ENCODE data around the gene NFAM1.

The NFAM1 gene

GRCh38 chr22:42430528-42431125 is 1.6 kb downstream of the NFAM1 start:
- H3K9me3 ChIP-seq (ENCODE audit: control insufficient read depth, low read length): no peaks in the 10 kb centered on the region
- H3K36me3 ChIP-seq (ENCODE audit: control insufficient read depth in 1 of 2, insufficient read depth in 2 of 2, low read depth in 1 of 2, low read length in 2 of 2): no peaks in the 10 kb centered on the region
- no peak overlapping the region for H2BK12ac ChIP-seq (ENCODE audit: low read length in 2 of 2)
- H3K4me3 ChIP-seq (ENCODE audit: insufficient read depth in 1 of 2, low read depth in 1 of 2, low read length in 2 of 2): no peak overlapping the region
- H2BK5ac ChIP-seq (ENCODE audit: low read depth, low read length, poor library complexity, severe bottlenecking): no peak overlapping the region
- peaks cover 69 to 87% of the 10 kb centered on the region in 2 experiments for H3K27me3 ChIP-seq (ENCODE audit: control insufficient read depth in 1 of 2, insufficient read depth in 1 of 2, low read length in 2 of 2)
- 74% methylated on average over 9 of the region's 9 CpGs for WGBS
- H3K14ac ChIP-seq (ENCODE audit: low read length in 2 of 2): no peak overlapping the region
- H3K9ac ChIP-seq (ENCODE audit: low read length): no peak overlapping the region
- no peak for DNase-seq
- H3K4ac ChIP-seq (ENCODE audit: low read depth in 1 of 2, low read length in 2 of 2): no peak overlapping the region
- no peak overlapping the region for H4K8ac ChIP-seq (ENCODE audit: low read length)
- no peak overlapping the region for H3K4me2 ChIP-seq (ENCODE audit: low read length, poor library complexity, severe bottlenecking)
- H3K27ac ChIP-seq (ENCODE audit: low read length, poor library complexity, severe bottlenecking): no peak overlapping the region
- no peaks in the 10 kb centered on the region for H3K79me1 ChIP-seq (replicated peaks; ENCODE audit: low read length, poor library complexity, severe bottlenecking)
- H3K4me1 ChIP-seq (ENCODE audit: control insufficient read depth, insufficient read depth, low read depth, low read length): peaks cover 5% of the 10 kb centered on the region
- no peak overlapping the region for H3K23ac ChIP-seq (ENCODE audit: low read length in 2 of 2)
- no peak overlapping the region for H3K18ac ChIP-seq (ENCODE audit: low read depth in 1 of 2, low read length in 2 of 2)
- no peak overlapping the region for H2BK120ac ChIP-seq (ENCODE audit: low read depth, low read length)
- no peak overlapping the region for H4K91ac ChIP-seq (ENCODE audit: low read length)
- no peak overlapping the region for H2AFZ ChIP-seq (ENCODE audit: low read depth, low read length)
- no peak overlapping the region for H2BK15ac ChIP-seq (ENCODE audit: low read depth, poor library complexity, severe bottlenecking)
- H2AK5ac ChIP-seq (ENCODE audit: low read length, severe bottlenecking): no peak overlapping the region

GRCh38 chr22:42428760-42429159 is 3.4 kb downstream of the NFAM1 start:
- H3K4me3 ChIP-seq (ENCODE audit: insufficient read depth in 1 of 2, low read depth in 1 of 2, low read length in 2 of 2): no peak overlapping the region
- no peak overlapping the region for H2AK5ac ChIP-seq (ENCODE audit: low read length, severe bottlenecking)
- peaks cover 72 to 84% of the 10 kb centered on the region in 2 experiments for H3K27me3 ChIP-seq (ENCODE audit: control insufficient read depth in 1 of 2, insufficient read depth in 1 of 2, low read length in 2 of 2)
- H3K14ac ChIP-seq (ENCODE audit: low read length in 2 of 2): no peak overlapping the region
- H3K9me3 ChIP-seq (ENCODE audit: control insufficient read depth, low read length): no peaks in the 10 kb centered on the region
- H3K18ac ChIP-seq (ENCODE audit: low read depth in 1 of 2, low read length in 2 of 2): no peak overlapping the region
- H2BK12ac ChIP-seq (ENCODE audit: low read length in 2 of 2): no peak overlapping the region
- no peak overlapping the region for H3K23ac ChIP-seq (ENCODE audit: low read length in 2 of 2)
- WGBS: 74% methylated on average over 3 of the region's 3 CpGs
- no peak overlapping the region for H4K91ac ChIP-seq (ENCODE audit: low read length)
- no peak overlapping the region for H4K8ac ChIP-seq (ENCODE audit: low read length)
- H3K36me3 ChIP-seq (ENCODE audit: control insufficient read depth in 1 of 2, insufficient read depth in 2 of 2, low read depth in 1 of 2, low read length in 2 of 2): no peaks in the 10 kb centered on the region
- H3K4ac ChIP-seq (ENCODE audit: low read depth in 1 of 2, low read length in 2 of 2): no peak overlapping the region
- H3K4me2 ChIP-seq (ENCODE audit: low read length, poor library complexity, severe bottlenecking): no peak overlapping the region
- no peak overlapping the region for H3K27ac ChIP-seq (ENCODE audit: low read length, poor library complexity, severe bottlenecking)
- H2BK120ac ChIP-seq (ENCODE audit: low read depth, low read length): no peak overlapping the region
- H3K9ac ChIP-seq (ENCODE audit: low read length): no peak overlapping the region
- no peak overlapping the region for H2BK5ac ChIP-seq (ENCODE audit: low read depth, low read length, poor library complexity, severe bottlenecking)
- no peak for DNase-seq
- H3K4me1 ChIP-seq (ENCODE audit: control insufficient read depth, insufficient read depth, low read depth, low read length): no peaks in the 10 kb centered on the region
- H2AFZ ChIP-seq (ENCODE audit: low read depth, low read length): no peak overlapping the region
- H3K79me1 ChIP-seq (replicated peaks; ENCODE audit: low read length, poor library complexity, severe bottlenecking): no peaks in the 10 kb centered on the region
- no peak overlapping the region for H2BK15ac ChIP-seq (ENCODE audit: low read depth, poor library complexity, severe bottlenecking)

- Histone ChIP-seq H3K4me3 (ENCODE audit: insufficient read depth in 1 of 2, low read depth in 1 of 2, low read length in 2 of 2) (no peak overlapping the region), H2BK5ac (ENCODE audit: low read depth, low read length, poor library complexity, severe bottlenecking) (no peak overlapping the region), H2AFZ (ENCODE audit: low read depth, low read length) (no peak overlapping the region), H3K9ac (ENCODE audit: low read length) (no peak overlapping the region), H3K4me1 (ENCODE audit: control insufficient read depth, insufficient read depth, low read depth, low read length) (no peaks in the 10 kb centered on the region), H3K18ac (ENCODE audit: low read depth in 1 of 2, low read length in 2 of 2) (no peak overlapping the region), H3K14ac (ENCODE audit: low read length in 2 of 2) (no peak overlapping the region), H3K36me3 (ENCODE audit: control insufficient read depth in 1 of 2, insufficient read depth in 2 of 2, low read depth in 1 of 2, low read length in 2 of 2) (no peaks in the 10 kb centered on the region), H3K27ac (ENCODE audit: low read length, poor library complexity, severe bottlenecking) (no peak overlapping the region), H3K4me2 (ENCODE audit: low read length, poor library complexity, severe bottlenecking) (no peak overlapping the region), H3K23ac (ENCODE audit: low read length in 2 of 2) (no peak overlapping the region), H3K9me3 (ENCODE audit: control insufficient read depth, low read length) (no peaks in the 10 kb centered on the region), H4K8ac (ENCODE audit: low read length) (no peak overlapping the region), H4K91ac (ENCODE audit: low read length) (no peak overlapping the region), H3K79me1 (replicated peaks; ENCODE audit: low read length, poor library complexity, severe bottlenecking) (no peaks in the 10 kb centered on the region), H3K4ac (ENCODE audit: low read depth in 1 of 2, low read length in 2 of 2) (no peak overlapping the region), H3K27me3 (ENCODE audit: control insufficient read depth in 1 of 2, insufficient read depth in 1 of 2, low read length in 2 of 2) (peaks cover 65 to 76% of the 10 kb centered on the region in 2 experiments), H2AK5ac (ENCODE audit: low read length, severe bottlenecking) (no peak overlapping the region), H2BK120ac (ENCODE audit: low read depth, low read length) (no peak overlapping the region), H2BK12ac (ENCODE audit: low read length in 2 of 2) (no peak overlapping the region), H2BK15ac (ENCODE audit: low read depth, poor library complexity, severe bottlenecking) (no peak overlapping the region)
- 59% methylated on average over 14 of the region's 14 CpGs for WGBS
- no peak for DNase-seq
These were observed 4.2 kb downstream of the NFAM1 start for GRCh38 chr22:42428025-42428424.

GRCh38 chr22:42427167-42427566 is 5.0 kb downstream of the NFAM1 start:
- Histone ChIP-seq H2AK5ac (ENCODE audit: low read length, severe bottlenecking) (no peak overlapping the region), H3K79me1 (replicated peaks; ENCODE audit: low read length, poor library complexity, severe bottlenecking) (no peaks in the 10 kb centered on the region), H4K8ac (ENCODE audit: low read length) (no peak overlapping the region), H3K4me3 (ENCODE audit: insufficient read depth in 1 of 2, low read depth in 1 of 2, low read length in 2 of 2) (no peak overlapping the region), H3K27me3 (ENCODE audit: control insufficient read depth in 1 of 2, insufficient read depth in 1 of 2, low read length in 2 of 2) (peaks cover 56 to 68% of the 10 kb centered on the region in 2 experiments), H3K18ac (ENCODE audit: low read depth in 1 of 2, low read length in 2 of 2) (no peak overlapping the region), H3K27ac (ENCODE audit: low read length, poor library complexity, severe bottlenecking) (no peak overlapping the region), H3K9me3 (ENCODE audit: control insufficient read depth, low read length) (no peaks in the 10 kb centered on the region), H4K91ac (ENCODE audit: low read length) (no peak overlapping the region), H2AFZ (ENCODE audit: low read depth, low read length) (no peak overlapping the region), H3K4me2 (ENCODE audit: low read length, poor library complexity, severe bottlenecking) (no peak overlapping the region), H3K36me3 (ENCODE audit: control insufficient read depth in 1 of 2, insufficient read depth in 2 of 2, low read depth in 1 of 2, low read length in 2 of 2) (no peaks in the 10 kb centered on the region), H3K9ac (ENCODE audit: low read length) (no peak overlapping the region), H2BK12ac (ENCODE audit: low read length in 2 of 2) (no peak overlapping the region), H3K14ac (ENCODE audit: low read length in 2 of 2) (no peak overlapping the region), H2BK15ac (ENCODE audit: low read depth, poor library complexity, severe bottlenecking) (no peak overlapping the region), H3K4ac (ENCODE audit: low read depth in 1 of 2, low read length in 2 of 2) (no peak overlapping the region), H3K4me1 (ENCODE audit: control insufficient read depth, insufficient read depth, low read depth, low read length) (no peaks in the 10 kb centered on the region), H3K23ac (ENCODE audit: low read length in 2 of 2) (no peak overlapping the region), H2BK120ac (ENCODE audit: low read depth, low read length) (no peak overlapping the region), H2BK5ac (ENCODE audit: low read depth, low read length, poor library complexity, severe bottlenecking) (no peak overlapping the region)
- DNase-seq: no peak
- WGBS: 63% methylated on average over 9 of the region's 9 CpGs

Measured in mesenchymal stem cell (in vitro differentiated cells and primary cell).